ENCODE data around the gene CUEDC2.

Gene CUEDC2

GRCh38 chr10:102420714-102421506, 11.5 kb downstream of the CUEDC2 start, which contains the start of gene FBXL15 (continued):
- TF ChIP-seq, protein P1, sequence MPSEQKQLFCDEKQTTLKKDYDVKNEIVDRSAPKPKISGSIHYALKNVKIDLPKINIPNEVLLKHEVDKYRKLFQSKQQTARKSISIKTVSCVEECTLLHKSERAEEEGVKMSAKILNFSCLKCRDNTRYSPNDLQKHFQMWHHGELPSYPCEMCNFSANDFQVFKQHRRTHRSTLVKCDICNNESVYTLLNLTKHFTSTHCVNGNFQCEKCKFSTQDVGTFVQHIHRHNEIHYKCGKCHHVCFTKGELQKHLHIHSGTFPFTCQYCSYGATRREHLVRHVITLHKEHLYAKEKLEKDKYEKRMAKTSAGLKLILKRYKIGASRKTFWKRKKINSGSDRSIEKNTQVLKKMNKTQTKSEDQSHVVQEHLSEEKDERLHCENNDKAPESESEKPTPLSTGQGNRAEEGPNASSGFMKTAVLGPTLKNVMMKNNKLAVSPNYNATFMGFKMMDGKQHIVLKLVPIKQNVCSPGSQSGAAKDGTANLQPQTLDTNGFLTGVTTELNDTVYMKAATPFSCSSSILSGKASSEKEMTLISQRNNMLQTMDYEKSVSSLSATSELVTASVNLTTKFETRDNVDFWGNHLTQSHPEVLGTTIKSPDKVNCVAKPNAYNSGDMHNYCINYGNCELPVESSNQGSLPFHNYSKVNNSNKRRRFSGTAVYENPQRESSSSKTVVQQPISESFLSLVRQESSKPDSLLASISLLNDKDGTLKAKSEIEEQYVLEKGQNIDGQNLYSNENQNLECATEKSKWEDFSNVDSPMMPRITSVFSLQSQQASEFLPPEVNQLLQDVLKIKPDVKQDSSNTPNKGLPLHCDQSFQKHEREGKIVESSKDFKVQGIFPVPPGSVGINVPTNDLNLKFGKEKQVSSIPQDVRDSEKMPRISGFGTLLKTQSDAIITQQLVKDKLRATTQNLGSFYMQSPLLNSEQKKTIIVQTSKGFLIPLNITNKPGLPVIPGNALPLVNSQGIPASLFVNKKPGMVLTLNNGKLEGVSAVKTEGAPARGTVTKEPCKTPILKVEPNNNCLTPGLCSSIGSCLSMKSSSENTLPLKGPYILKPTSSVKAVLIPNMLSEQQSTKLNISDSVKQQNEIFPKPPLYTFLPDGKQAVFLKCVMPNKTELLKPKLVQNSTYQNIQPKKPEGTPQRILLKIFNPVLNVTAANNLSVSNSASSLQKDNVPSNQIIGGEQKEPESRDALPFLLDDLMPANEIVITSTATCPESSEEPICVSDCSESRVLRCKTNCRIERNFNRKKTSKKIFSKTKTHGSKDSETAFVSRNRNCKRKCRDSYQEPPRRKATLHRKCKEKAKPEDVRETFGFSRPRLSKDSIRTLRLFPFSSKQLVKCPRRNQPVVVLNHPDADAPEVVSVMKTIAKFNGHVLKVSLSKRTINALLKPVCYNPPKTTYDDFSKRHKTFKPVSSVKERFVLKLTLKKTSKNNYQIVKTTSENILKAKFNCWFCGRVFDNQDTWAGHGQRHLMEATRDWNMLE (tag by site-specific recombination; conservative IDR thresholded peaks at IDR 0.05; ENCODE audit: low read depth), result peak; percentile 81
- TF ChIP-seq ZNF571 (tag by site-specific recombination; IDR thresholded peaks at IDR 0.05) (no peak), ZNF623 (tag by site-specific recombination; IDR thresholded peaks at IDR 0.05) (peak; percentile 36; the same call in 1 of the 2 replicates), SP3 (tag by site-specific recombination; IDR thresholded peaks at IDR 0.05) (peak; percentile 93), ZNF560 (tag by site-specific recombination; IDR thresholded peaks at IDR 0.05; ENCODE audit: borderline replicate concordance) (no peak), ZNF10 (tag by site-specific recombination; IDR thresholded peaks at IDR 0.05) (peak; percentile 70; the same call in 1 of the 2 replicates), SCRT2 (tag by site-specific recombination; IDR thresholded peaks at IDR 0.05) (peak; percentile 48; the same call in 1 of the 2 replicates), ZNF26 (tag by site-specific recombination; IDR thresholded peaks at IDR 0.05) (no peak), ZNF596 (tag by site-specific recombination; IDR thresholded peaks at IDR 0.05) (no peak), ZNF843 (tag by site-specific recombination; IDR thresholded peaks at IDR 0.05) (peak; percentile 75), ZNF670 (tag by site-specific recombination; IDR thresholded peaks at IDR 0.05; ENCODE audit: low read depth) (no peak), ZNF157 (tag by site-specific recombination; IDR thresholded peaks at IDR 0.05) (no peak), ZNF521 (tag by site-specific recombination; IDR thresholded peaks at IDR 0.05) (no peak), ZNF548 (tag by site-specific recombination; IDR thresholded peaks at IDR 0.05) (no peak), ZNF654 (tag by site-specific recombination; IDR thresholded peaks at IDR 0.05; ENCODE audit: low read depth) (no peak), ZNF140 (tag by site-specific recombination; IDR thresholded peaks at IDR 0.05) (no peak), MZF1 (tag by site-specific recombination; IDR thresholded peaks at IDR 0.05; ENCODE audit: borderline replicate concordance) (peak; percentile 80; the same call in 1 of the 2 replicates), ZNF366 (tag by site-specific recombination; conservative IDR thresholded peaks at IDR 0.05) (peak; percentile 44; the same call in 1 of the 2 replicates), SALL2 (tag by site-specific recombination; IDR thresholded peaks at IDR 0.05; ENCODE audit: borderline replicate concordance) (no peak), ZNF707 (tag by site-specific recombination; IDR thresholded peaks at IDR 0.05) (no peak), ZNF155 (tag by site-specific recombination; IDR thresholded peaks at IDR 0.05) (no peak), ZNF776 (tag by site-specific recombination; IDR thresholded peaks at IDR 0.05; ENCODE audit: borderline replicate concordance) (no peak), ZNF223 (tag by site-specific recombination; IDR thresholded peaks at IDR 0.05) (no peak), ZBTB20 (tag by site-specific recombination; IDR thresholded peaks at IDR 0.05) (peak; percentile 49; the same call in 1 of the 2 replicates), MYNN (tag by site-specific recombination; IDR thresholded peaks at IDR 0.05; ENCODE audit: borderline replicate concordance) (peak; percentile 45; the same call in 1 of the 2 replicates), ZFP41 (tag by site-specific recombination; IDR thresholded peaks at IDR 0.05; ENCODE audit: borderline replicate concordance) (no peak), ZNF629 (tag by site-specific recombination; IDR thresholded peaks at IDR 0.05) (peak; percentile 89), ZNF350 (tag by site-specific recombination; IDR thresholded peaks at IDR 0.05) (no peak), BCL6B (tag by site-specific recombination; IDR thresholded peaks at IDR 0.05) (no peak)
- TF ChIP-seq, protein P2, sequence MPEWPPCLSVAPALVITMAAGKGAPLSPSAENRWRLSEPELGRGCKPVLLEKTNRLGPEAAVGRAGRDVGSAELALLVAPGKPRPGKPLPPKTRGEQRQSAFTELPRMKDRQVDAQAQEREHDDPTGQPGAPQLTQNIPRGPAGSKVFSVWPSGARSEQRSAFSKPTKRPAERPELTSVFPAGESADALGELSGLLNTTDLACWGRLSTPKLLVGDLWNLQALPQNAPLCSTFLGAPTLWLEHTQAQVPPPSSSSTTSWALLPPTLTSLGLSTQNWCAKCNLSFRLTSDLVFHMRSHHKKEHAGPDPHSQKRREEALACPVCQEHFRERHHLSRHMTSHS (tag by site-specific recombination; IDR thresholded peaks at IDR 0.05), result no peak
